Testis (tissue), 3 donors: ENCODE data around the gene PSEN2. TPM values are rescaled to one million over a fixed set of nuclear protein-coding genes. Genes with fewer than 3 reads are reported as not detected.

Experiments
- DNase-seq: peaks from one replicate; pipeline ENCODE4 v3.0.0-alpha.2; 2019
- H3K27ac ChIP-seq, 2 donors: fragments of 200-600 bp; sonication (generic); one replicate each; pipeline ENCODE4 v1.5.1; 2019
- H3K27me3 ChIP-seq: fragments of 200-600 bp; sonication (generic); one replicate; pipeline ENCODE4 v1.5.1; 2019
- H3K36me3 ChIP-seq: fragments of 200-600 bp; sonication (generic); one replicate; pipeline ENCODE4 v1.5.1; 2017; ENCODE audit warnings: low read depth; ENCODE audit errors: missing control alignments
- H3K4me1 ChIP-seq: fragments of 200-600 bp; sonication (generic); one replicate; pipeline ENCODE4 v1.5.1; 2019
- H3K4me3 ChIP-seq, 2 donors: fragments of 200-600 bp; sonication (generic); one replicate each; pipeline ENCODE4 v1.5.1; 2017 to 2019
- H3K9me3 ChIP-seq: fragments of 200-600 bp; sonication (generic); one replicate; pipeline ENCODE4 v1.5.1; 2017
- CTCF ChIP-seq, 3 experiments: fragments of 450-650 bp in 2 of 3; fragments of 200-600 bp in 1 of 3; sonication (generic) in 1 of 3; IDR thresholded peaks; one replicate each; pipeline ENCODE4 v1.5.1; 2016 to 2019; ENCODE audit warnings: antibody characterized with exemption in 3 of 3, mild to moderate bottlenecking in 2 of 3, moderate library complexity in 1 of 3
- POLR2A ChIP-seq: fragments of 450-650 bp; IDR thresholded peaks from one replicate; pipeline ENCODE4 v1.6.1; 2017; ENCODE audit warnings: antibody characterized with exemption, mild to moderate bottlenecking, moderate library complexity
- WGBS, 2 donors: methylation state at CpG; one replicate each; pipeline ENCODE4 v1.1.5; 2018; 5-methylcytosine and 5-hydroxymethylcytosine counted together
- intact Hi-C: fragments of 100-400 bp; cut with DNase I; formaldehyde crosslinking; loops from one replicate; pipeline ENCODE4 v1.15.1; 2023; ENCODE audit warnings: low total_unique reads
- polyA plus RNA-seq: library from polyadenylated mRNA; stranded (reverse); fragments of 350-450 nt; fragmentation: Illumina TruSeq; extraction: RNeasy Lipid Tissue Mini Kit (QIAGEN cat#74804); gene quantifications from one replicate; pipeline ENCODE4 v1.2.3, GENCODE V29; 2014; ENCODE audit warnings: low read depth, low replicate concordance; ENCODE audit not compliant: insufficient read depth
- total RNA-seq, 2 donors: library from RNA; depleted of rRNA; stranded (reverse); fragments of >200 nt; gene quantifications; one replicate each; pipeline ENCODE4 v1.2.3, GENCODE V29; 2016

Gene PSEN2
- total and polyA plus RNA-seq, 3 donors from 2014 or later, result 40.7 to 107 (median 87.8) TPM

- H3K27ac ChIP-seq, result peak overlapping the region in 1 of 2 donors; percentile 75
- DNase-seq, result no peak
- H3K9me3 ChIP-seq, result no peaks in the 10 kb centered on the region
- H3K36me3 ChIP-seq, result no peaks in the 10 kb centered on the region
- intact Hi-C loops, result no loop called here
- H3K27me3 ChIP-seq, result no peaks in the 10 kb centered on the region
- peaks cover 17% of the 10 kb centered on the region for H3K4me1 ChIP-seq
- TF ChIP-seq POLR2A (no peak), CTCF (IDR thresholded peaks at IDR 0.05) (no peak)
- WGBS, 2 donors, result 92 to 93% methylated on average over 11 to 15 of the region's 15 CpGs
- no peak overlapping the region for H3K4me3 ChIP-seq
Observed at GRCh38 chr1:226881515-226882185, 11.2 kb downstream of the PSEN2 start.

- Histone ChIP-seq H3K36me3 (no peaks in the 10 kb centered on the region), H3K27me3 (no peaks in the 10 kb centered on the region), H3K27ac (peak overlapping the region; percentile 43 to 75), H3K4me1 (peaks cover 17% of the 10 kb centered on the region), H3K9me3 (no peaks in the 10 kb centered on the region), H3K4me3 (no peak overlapping the region)
- TF ChIP-seq CTCF (IDR thresholded peaks at IDR 0.05) (no peak), POLR2A (no peak)
- 60 to 68% methylated on average over 5 of the region's 5 CpGs for WGBS, 2 donors
- DNase-seq, result no peak
- intact Hi-C loops, result no loop called here
Observed at GRCh38 chr1:226882187-226882586, 11.8 kb downstream of the PSEN2 start.

- peaks cover 17% of the 10 kb centered on the region for H3K4me1 ChIP-seq
- TF ChIP-seq POLR2A (no peak), CTCF (IDR thresholded peaks at IDR 0.05) (no peak)
- peak; percentile 36 for DNase-seq
- no peaks in the 10 kb centered on the region for H3K27me3 ChIP-seq
- 23 to 35% methylated on average over 9 of the region's 9 CpGs for WGBS, 2 donors
- peak overlapping the region; percentile 43 to 75 for H3K27ac ChIP-seq
- H3K4me3 ChIP-seq, result no peak overlapping the region
- intact Hi-C loops, result no loop called here
- no peaks in the 10 kb centered on the region for H3K9me3 ChIP-seq
- no peaks in the 10 kb centered on the region for H3K36me3 ChIP-seq
Observed at GRCh38 chr1:226882631-226883409, 12.4 kb downstream of the PSEN2 start.

GRCh38 chr1:226883630-226884029 lies 13.2 kb downstream of the PSEN2 start:
- H3K36me3 ChIP-seq, result no peaks in the 10 kb centered on the region
- peaks cover 17% of the 10 kb centered on the region for H3K4me1 ChIP-seq
- no peaks in the 10 kb centered on the region for H3K9me3 ChIP-seq
- H3K27me3 ChIP-seq, result no peaks in the 10 kb centered on the region
- TF ChIP-seq CTCF (IDR thresholded peaks at IDR 0.05), result no peak
- TF ChIP-seq POLR2A, result no peak
- intact Hi-C loops, result no loop called here
- DNase-seq, result no peak
- 89 to 90% methylated on average over 16 of the region's 16 CpGs for WGBS, 2 donors
- H3K27ac ChIP-seq, result peak overlapping the region in 1 of 2 donors; percentile 29
- H3K4me3 ChIP-seq, result no peak overlapping the region
